ENCODE results near the gene RPS6KA5.
"Not testable (repeated sequence)": the region's sequence is repeated elsewhere in the genome, so short reads cannot be mapped to it uniquely, and the experiment has no call there.

Gene RPS6KA5

DNA sequence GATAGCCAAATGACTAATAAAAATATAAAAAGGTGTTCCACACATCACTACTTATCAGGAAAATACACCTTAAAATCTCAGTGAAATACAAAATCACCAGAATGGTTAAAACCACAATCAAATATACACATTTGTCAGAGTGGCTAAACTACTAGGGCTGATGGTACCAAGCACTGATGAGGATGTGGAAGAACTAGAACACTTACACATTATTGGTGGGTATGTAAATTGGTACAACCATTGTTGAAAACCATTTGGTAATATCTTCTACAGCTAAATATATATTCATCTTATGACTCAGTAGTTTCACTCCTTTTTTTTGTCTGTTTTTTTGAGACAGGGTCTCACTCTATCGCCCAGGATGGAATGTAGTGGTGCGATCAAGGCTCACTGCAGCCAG, 195.7 kb downstream of the RPS6KA5 start:
- Histone ChIP-seq H2AK5ac (ENCODE audit: low read length) (no peak overlapping the region), H3K9ac (ENCODE audit: low read length) (no peak overlapping the region), H2BK120ac (ENCODE audit: insufficient read depth, low read length, poor library complexity) (no peak overlapping the region), H3K36me3 (ENCODE audit: control insufficient read depth in 1 of 2, insufficient read depth in 2 of 2, low read length in 2 of 2) (no peaks in the 10 kb centered on the region), H2AFZ (ENCODE audit: insufficient read depth, low read length, poor library complexity) (no peak overlapping the region), H3K14ac (ENCODE audit: low read length) (no peak overlapping the region), H3K4me3 (ENCODE audit: low read depth, low read length) (no peak overlapping the region), H3K9me3 (ENCODE audit: insufficient read depth, low read depth, low read length) (no peaks in the 10 kb centered on the region), H3K27ac (ENCODE audit: low read depth, low read length) (no peak overlapping the region), H4K8ac (ENCODE audit: low read depth, low read length) (no peak overlapping the region), H3K79me1 (ENCODE audit: low read length) (no peaks in the 10 kb centered on the region), H3K18ac (ENCODE audit: low read length) (no peak overlapping the region), H3K27me3 (ENCODE audit: insufficient read depth, low read length) (no peaks in the 10 kb centered on the region), H3K4ac (ENCODE audit: low read depth, low read length) (no peak overlapping the region), H2BK5ac (ENCODE audit: low read depth, low read length, poor library complexity) (no peak overlapping the region), H3K4me1 (ENCODE audit: control insufficient read depth in 1 of 2, insufficient read depth in 2 of 2, low read length in 2 of 2) (no peaks in the 10 kb centered on the region), H2BK12ac (ENCODE audit: low read length) (no peak overlapping the region), H3K4me2 (ENCODE audit: low read length) (no peak overlapping the region), H3K79me2 (ENCODE audit: control insufficient read depth, insufficient read depth, low read length, poor library complexity) (no peaks in the 10 kb centered on the region), H4K91ac (ENCODE audit: low read depth, low read length) (no peak overlapping the region), H3K23ac (ENCODE audit: low read length) (no peak overlapping the region), H4K12ac (ENCODE audit: low read depth, low read length) (no peak overlapping the region)
- DNase-seq = no peak
- WGBS (ENCODE audit: extremely low coverage, insufficient coverage, insufficient read length) = no CpG with 5 or more reads among the region's 2 CpGs

DNA sequence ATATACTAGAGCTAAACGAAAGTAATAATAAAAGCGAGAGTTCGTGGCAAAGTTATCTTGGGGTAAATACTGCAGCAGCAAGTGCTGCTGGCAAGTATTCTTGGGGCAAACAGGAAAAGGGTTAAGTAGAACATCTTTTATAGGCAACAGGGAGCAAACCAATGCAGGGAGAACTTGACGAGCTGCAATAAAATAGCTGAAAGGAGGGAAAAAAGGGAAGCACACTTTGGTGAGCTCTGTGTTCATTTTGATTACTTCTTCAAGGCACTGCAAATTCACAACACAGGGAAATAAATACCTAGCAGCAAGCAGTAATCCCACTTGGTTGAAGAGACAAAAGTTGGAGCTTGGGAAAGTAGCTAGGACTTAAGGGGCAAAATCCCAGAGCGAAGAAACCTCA, 201.9 kb downstream of the RPS6KA5 start:
- no peak overlapping the region for H4K8ac ChIP-seq (ENCODE audit: low read depth, low read length)
- no peak overlapping the region for H2AK5ac ChIP-seq (ENCODE audit: low read length)
- no peaks in the 10 kb centered on the region for H3K79me1 ChIP-seq (ENCODE audit: low read length)
- H2AFZ ChIP-seq (ENCODE audit: insufficient read depth, low read length, poor library complexity) = no peak overlapping the region
- H3K4ac ChIP-seq (ENCODE audit: low read depth, low read length) = no peak overlapping the region
- no peak overlapping the region for H2BK120ac ChIP-seq (ENCODE audit: insufficient read depth, low read length, poor library complexity)
- H3K27ac ChIP-seq (ENCODE audit: low read depth, low read length) = no peak overlapping the region
- no peak overlapping the region for H3K4me2 ChIP-seq (ENCODE audit: low read length)
- H4K12ac ChIP-seq (ENCODE audit: low read depth, low read length) = no peak overlapping the region
- H3K9me3 ChIP-seq (ENCODE audit: insufficient read depth, low read depth, low read length) = no peaks in the 10 kb centered on the region
- no peak overlapping the region for H2BK12ac ChIP-seq (ENCODE audit: low read length)
- no peak overlapping the region for H3K23ac ChIP-seq (ENCODE audit: low read length)
- no peak overlapping the region for H4K91ac ChIP-seq (ENCODE audit: low read depth, low read length)
- no peaks in the 10 kb centered on the region for H3K36me3 ChIP-seq (ENCODE audit: control insufficient read depth in 1 of 2, insufficient read depth in 2 of 2, low read length in 2 of 2)
- H3K4me1 ChIP-seq (ENCODE audit: control insufficient read depth in 1 of 2, insufficient read depth in 2 of 2, low read length in 2 of 2) = no peaks in the 10 kb centered on the region
- no peaks in the 10 kb centered on the region for H3K27me3 ChIP-seq (ENCODE audit: insufficient read depth, low read length)
- no peaks in the 10 kb centered on the region for H3K79me2 ChIP-seq (ENCODE audit: control insufficient read depth, insufficient read depth, low read length, poor library complexity)
- H3K9ac ChIP-seq (ENCODE audit: low read length) = no peak overlapping the region
- H3K18ac ChIP-seq (ENCODE audit: low read length) = no peak overlapping the region
- WGBS (ENCODE audit: extremely low coverage, insufficient coverage, insufficient read length) = no CpG with 5 or more reads among the region's 5 CpGs
- DNase-seq = no peak
- H2BK5ac ChIP-seq (ENCODE audit: low read depth, low read length, poor library complexity) = no peak overlapping the region
- H3K14ac ChIP-seq (ENCODE audit: low read length) = no peak overlapping the region
- H3K4me3 ChIP-seq (ENCODE audit: low read depth, low read length) = no peak overlapping the region

DNA sequence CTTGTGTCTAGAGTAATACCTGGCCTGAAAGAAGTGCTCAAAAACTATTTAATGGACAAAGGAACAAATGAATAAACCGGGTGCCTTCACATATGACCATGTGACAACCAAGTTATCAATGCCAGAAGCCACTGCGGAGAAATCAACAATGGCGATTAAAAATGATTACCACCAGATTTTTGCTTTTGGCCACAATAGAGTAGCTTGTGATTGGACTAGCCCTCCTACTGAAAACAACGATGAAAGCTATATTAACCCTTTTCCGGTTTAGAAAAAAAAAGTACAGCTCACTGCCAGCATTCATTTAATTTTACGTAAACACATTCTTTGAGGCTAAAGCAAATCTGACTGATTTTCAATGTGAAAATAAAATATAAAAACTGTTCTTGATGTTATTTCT, 202.6 kb downstream of the RPS6KA5 start:
- H3K4me3 ChIP-seq (ENCODE audit: low read depth, low read length) = no peak overlapping the region
- DNase-seq = no peak
- H2AK5ac ChIP-seq (ENCODE audit: low read length) = no peak overlapping the region
- no peaks in the 10 kb centered on the region for H3K4me1 ChIP-seq (ENCODE audit: control insufficient read depth in 1 of 2, insufficient read depth in 2 of 2, low read length in 2 of 2)
- no peak overlapping the region for H4K8ac ChIP-seq (ENCODE audit: low read depth, low read length)
- H3K36me3 ChIP-seq (ENCODE audit: control insufficient read depth in 1 of 2, insufficient read depth in 2 of 2, low read length in 2 of 2) = no peaks in the 10 kb centered on the region
- H3K9me3 ChIP-seq (ENCODE audit: insufficient read depth, low read depth, low read length) = no peaks in the 10 kb centered on the region
- no peak overlapping the region for H4K91ac ChIP-seq (ENCODE audit: low read depth, low read length)
- no peaks in the 10 kb centered on the region for H3K79me2 ChIP-seq (ENCODE audit: control insufficient read depth, insufficient read depth, low read length, poor library complexity)
- no peak overlapping the region for H3K4ac ChIP-seq (ENCODE audit: low read depth, low read length)
- WGBS (ENCODE audit: extremely low coverage, insufficient coverage, insufficient read length) = no CpG with 5 or more reads among the region's 6 CpGs
- no peak overlapping the region for H2BK5ac ChIP-seq (ENCODE audit: low read depth, low read length, poor library complexity)
- H3K27ac ChIP-seq (ENCODE audit: low read depth, low read length) = no peak overlapping the region
- no peak overlapping the region for H3K9ac ChIP-seq (ENCODE audit: low read length)
- H2AFZ ChIP-seq (ENCODE audit: insufficient read depth, low read length, poor library complexity) = no peak overlapping the region
- H3K27me3 ChIP-seq (ENCODE audit: insufficient read depth, low read length) = no peaks in the 10 kb centered on the region
- H2BK120ac ChIP-seq (ENCODE audit: insufficient read depth, low read length, poor library complexity) = no peak overlapping the region
- no peaks in the 10 kb centered on the region for H3K79me1 ChIP-seq (ENCODE audit: low read length)
- H3K4me2 ChIP-seq (ENCODE audit: low read length) = no peak overlapping the region
- H3K23ac ChIP-seq (ENCODE audit: low read length) = no peak overlapping the region
- H3K14ac ChIP-seq (ENCODE audit: low read length) = no peak overlapping the region
- H3K18ac ChIP-seq (ENCODE audit: low read length) = no peak overlapping the region
- H4K12ac ChIP-seq (ENCODE audit: low read depth, low read length) = no peak overlapping the region
- H2BK12ac ChIP-seq (ENCODE audit: low read length) = no peak overlapping the region

DNA sequence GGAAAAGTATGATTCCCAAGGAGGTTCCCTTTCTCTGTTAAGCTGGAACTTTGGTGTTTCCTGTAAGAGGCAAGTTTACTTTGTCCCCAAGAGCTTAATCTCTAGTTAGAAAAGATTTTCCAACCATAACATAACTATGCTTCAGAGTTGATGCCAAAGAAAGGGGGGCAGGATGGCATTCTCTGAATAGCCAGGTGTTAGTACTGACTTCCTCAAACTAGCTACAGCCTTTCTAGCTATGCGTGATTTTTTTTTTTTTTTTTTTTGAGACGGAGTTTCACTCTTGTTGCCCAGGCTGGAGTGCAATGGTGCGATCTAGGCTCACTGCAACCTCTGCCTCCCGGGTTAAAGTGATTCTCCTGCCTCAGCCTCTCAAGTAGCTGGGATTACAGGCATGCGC, 204.3 kb downstream of the RPS6KA5 start:
- not testable (repeated sequence) for H3K79me2 ChIP-seq (ENCODE audit: control insufficient read depth, insufficient read depth, low read length, poor library complexity); H3K14ac ChIP-seq (ENCODE audit: low read length); H2BK5ac ChIP-seq (ENCODE audit: low read depth, low read length, poor library complexity); H2AK5ac ChIP-seq (ENCODE audit: low read length); H3K36me3 ChIP-seq (ENCODE audit: control insufficient read depth in 1 of 2, insufficient read depth in 2 of 2, low read length in 2 of 2); H3K4me2 ChIP-seq (ENCODE audit: low read length); H2BK120ac ChIP-seq (ENCODE audit: insufficient read depth, low read length, poor library complexity); H3K27ac ChIP-seq (ENCODE audit: low read depth, low read length); H2BK12ac ChIP-seq (ENCODE audit: low read length); H2AFZ ChIP-seq (ENCODE audit: insufficient read depth, low read length, poor library complexity); H3K27me3 ChIP-seq (ENCODE audit: insufficient read depth, low read length); H4K91ac ChIP-seq (ENCODE audit: low read depth, low read length); H3K23ac ChIP-seq (ENCODE audit: low read length); DNase-seq; H3K9ac ChIP-seq (ENCODE audit: low read length); H4K8ac ChIP-seq (ENCODE audit: low read depth, low read length); H3K9me3 ChIP-seq (ENCODE audit: insufficient read depth, low read depth, low read length); H3K4ac ChIP-seq (ENCODE audit: low read depth, low read length); H3K18ac ChIP-seq (ENCODE audit: low read length); H3K79me1 ChIP-seq (ENCODE audit: low read length); H3K4me3 ChIP-seq (ENCODE audit: low read depth, low read length); H4K12ac ChIP-seq (ENCODE audit: low read depth, low read length); H3K4me1 ChIP-seq (ENCODE audit: control insufficient read depth in 1 of 2, insufficient read depth in 2 of 2, low read length in 2 of 2)
- no CpG with 5 or more reads among the region's 5 CpGs for WGBS (ENCODE audit: extremely low coverage, insufficient coverage, insufficient read length)

GRCh38 chr14:90853116-90853515, 207.3 kb downstream of the RPS6KA5 start:
- no peaks in the 10 kb centered on the region for H3K9me3 ChIP-seq (ENCODE audit: insufficient read depth, low read depth, low read length)
- no peaks in the 10 kb centered on the region for H3K79me2 ChIP-seq (ENCODE audit: control insufficient read depth, insufficient read depth, low read length, poor library complexity)
- H3K4me3 ChIP-seq (ENCODE audit: low read depth, low read length) = no peak overlapping the region
- no peak overlapping the region for H2BK12ac ChIP-seq (ENCODE audit: low read length)
- no peak overlapping the region for H3K18ac ChIP-seq (ENCODE audit: low read length)
- H3K27me3 ChIP-seq (ENCODE audit: insufficient read depth, low read length) = no peaks in the 10 kb centered on the region
- no peak overlapping the region for H2AFZ ChIP-seq (ENCODE audit: insufficient read depth, low read length, poor library complexity)
- H2BK5ac ChIP-seq (ENCODE audit: low read depth, low read length, poor library complexity) = no peak overlapping the region
- no peaks in the 10 kb centered on the region for H3K36me3 ChIP-seq (ENCODE audit: control insufficient read depth in 1 of 2, insufficient read depth in 2 of 2, low read length in 2 of 2)
- no peak overlapping the region for H2BK120ac ChIP-seq (ENCODE audit: insufficient read depth, low read length, poor library complexity)
- H4K8ac ChIP-seq (ENCODE audit: low read depth, low read length) = no peak overlapping the region
- DNase-seq = no peak
- H3K4me2 ChIP-seq (ENCODE audit: low read length) = no peak overlapping the region
- peaks cover 0 to 2% of the 10 kb centered on the region in 2 experiments for H3K4me1 ChIP-seq (ENCODE audit: control insufficient read depth in 1 of 2, insufficient read depth in 2 of 2, low read length in 2 of 2)
- no peak overlapping the region for H3K27ac ChIP-seq (ENCODE audit: low read depth, low read length)
- no peak overlapping the region for H3K4ac ChIP-seq (ENCODE audit: low read depth, low read length)
- H4K91ac ChIP-seq (ENCODE audit: low read depth, low read length) = no peak overlapping the region
- H4K12ac ChIP-seq (ENCODE audit: low read depth, low read length) = no peak overlapping the region
- no peak overlapping the region for H3K9ac ChIP-seq (ENCODE audit: low read length)
- H3K14ac ChIP-seq (ENCODE audit: low read length) = no peak overlapping the region
- no peak overlapping the region for H2AK5ac ChIP-seq (ENCODE audit: low read length)
- no peaks in the 10 kb centered on the region for H3K79me1 ChIP-seq (ENCODE audit: low read length)
- H3K23ac ChIP-seq (ENCODE audit: low read length) = no peak overlapping the region
